Measurements from ENCODE around the gene ZNF891. TPM values are rescaled to one million over a fixed set of nuclear protein-coding genes. Genes with fewer than 3 reads are reported as not detected.

ZNF891 gene
- total RNA-seq, 1 experiment from 2014 or later = 3.8 TPM

DNA sequence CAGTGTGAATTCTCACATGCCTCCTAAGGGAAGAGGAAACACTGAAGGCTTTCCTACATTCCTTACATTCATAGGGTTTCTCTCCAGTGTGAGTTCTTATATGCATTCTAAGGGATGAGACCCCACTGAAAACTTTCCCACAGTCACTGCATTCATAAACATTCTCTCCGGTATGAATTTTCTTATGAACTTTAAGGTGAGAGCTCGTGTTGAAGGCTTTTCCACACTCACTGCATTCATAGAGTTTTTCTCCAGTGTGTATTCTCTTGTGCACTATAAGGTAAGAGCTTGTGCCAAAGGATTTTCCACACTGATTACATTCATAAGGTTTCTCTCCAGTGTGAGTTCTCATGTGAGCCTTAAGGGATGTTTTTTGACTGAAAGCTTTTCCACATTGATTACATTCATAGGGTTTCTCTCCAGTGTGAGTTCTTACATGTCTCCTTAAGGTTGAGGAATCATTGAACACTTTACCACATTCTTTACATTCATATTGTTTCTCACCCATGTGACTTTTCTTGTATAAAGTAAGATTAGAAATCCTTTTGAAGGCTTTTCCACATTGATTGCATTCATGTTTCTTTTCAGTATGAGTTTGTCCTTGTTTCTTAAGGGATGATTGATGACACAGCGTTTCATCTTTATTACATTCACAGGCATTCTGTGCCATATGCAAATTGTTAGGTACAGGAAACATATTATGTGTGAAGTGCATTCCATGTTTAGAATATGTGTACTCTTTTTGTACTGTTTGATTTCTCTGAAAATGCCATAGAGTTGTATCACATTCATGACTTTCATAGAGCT, 9.5 kb downstream of the ZNF891 start (continued):
- TF ChIP-seq, protein P1, sequence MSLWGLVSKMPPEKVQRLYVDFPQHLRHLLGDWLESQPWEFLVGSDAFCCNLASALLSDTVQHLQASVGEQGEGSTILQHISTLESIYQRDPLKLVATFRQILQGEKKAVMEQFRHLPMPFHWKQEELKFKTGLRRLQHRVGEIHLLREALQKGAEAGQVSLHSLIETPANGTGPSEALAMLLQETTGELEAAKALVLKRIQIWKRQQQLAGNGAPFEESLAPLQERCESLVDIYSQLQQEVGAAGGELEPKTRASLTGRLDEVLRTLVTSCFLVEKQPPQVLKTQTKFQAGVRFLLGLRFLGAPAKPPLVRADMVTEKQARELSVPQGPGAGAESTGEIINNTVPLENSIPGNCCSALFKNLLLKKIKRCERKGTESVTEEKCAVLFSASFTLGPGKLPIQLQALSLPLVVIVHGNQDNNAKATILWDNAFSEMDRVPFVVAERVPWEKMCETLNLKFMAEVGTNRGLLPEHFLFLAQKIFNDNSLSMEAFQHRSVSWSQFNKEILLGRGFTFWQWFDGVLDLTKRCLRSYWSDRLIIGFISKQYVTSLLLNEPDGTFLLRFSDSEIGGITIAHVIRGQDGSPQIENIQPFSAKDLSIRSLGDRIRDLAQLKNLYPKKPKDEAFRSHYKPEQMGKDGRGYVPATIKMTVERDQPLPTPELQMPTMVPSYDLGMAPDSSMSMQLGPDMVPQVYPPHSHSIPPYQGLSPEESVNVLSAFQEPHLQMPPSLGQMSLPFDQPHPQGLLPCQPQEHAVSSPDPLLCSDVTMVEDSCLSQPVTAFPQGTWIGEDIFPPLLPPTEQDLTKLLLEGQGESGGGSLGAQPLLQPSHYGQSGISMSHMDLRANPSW (CRISPR knock-in tag; conservative IDR thresholded peaks at IDR 0.05; ENCODE audit: low read depth) = no peak
- TF ChIP-seq GTF2I (CRISPR knock-in tag; conservative IDR thresholded peaks at IDR 0.05) (no peak), MYBL2 (CRISPR knock-in tag; IDR thresholded peaks at IDR 0.05) (no peak), FOXK1 (CRISPR knock-in tag; IDR thresholded peaks at IDR 0.05) (no peak)

DNA sequence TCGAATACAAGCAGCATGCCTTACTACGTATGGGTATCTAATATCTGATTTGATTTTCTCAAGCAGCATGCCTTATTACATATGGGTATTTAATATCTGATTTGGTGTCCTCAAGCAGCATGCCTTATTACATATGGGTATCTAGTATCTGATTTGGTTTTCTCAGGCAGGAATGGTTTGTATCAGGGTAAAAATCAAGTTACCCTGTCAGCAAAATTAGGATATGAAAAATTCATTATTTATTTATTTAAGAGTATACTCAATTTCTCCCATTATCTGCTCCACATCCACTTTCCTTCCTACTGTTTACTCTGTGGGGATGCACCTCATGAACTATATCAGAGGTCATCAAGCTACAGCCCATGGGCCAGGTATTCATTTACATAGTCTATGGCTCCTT, 21.9 kb downstream of the ZNF891 start:
- no peak for DNase-seq (ENCODE audit: low spot score)
- ATAC-seq = no peak
- TF ChIP-seq ZNF219 (CRISPR knock-in tag; IDR thresholded peaks at IDR 0.05; ENCODE audit: borderline replicate concordance) (no peak), NFYB (CRISPR knock-in tag; conservative IDR thresholded peaks at IDR 0.05; ENCODE audit: low read depth) (no peak)
- Mint-ChIP-seq H3K4me1 (no peaks in the 10 kb centered on the region), H3K27me3 (ENCODE audit: low read depth) (peaks cover 30% of the 10 kb centered on the region), H3K9me3 (peaks cover 89% of the 10 kb centered on the region), H3K27ac (no peak overlapping the region), H3K36me3 (peaks cover 95% of the 10 kb centered on the region), H3K4me3 (no peak overlapping the region)
- ChIA-PET POLR2A (no interaction called here), CTCF (no interaction called here)

DNA sequence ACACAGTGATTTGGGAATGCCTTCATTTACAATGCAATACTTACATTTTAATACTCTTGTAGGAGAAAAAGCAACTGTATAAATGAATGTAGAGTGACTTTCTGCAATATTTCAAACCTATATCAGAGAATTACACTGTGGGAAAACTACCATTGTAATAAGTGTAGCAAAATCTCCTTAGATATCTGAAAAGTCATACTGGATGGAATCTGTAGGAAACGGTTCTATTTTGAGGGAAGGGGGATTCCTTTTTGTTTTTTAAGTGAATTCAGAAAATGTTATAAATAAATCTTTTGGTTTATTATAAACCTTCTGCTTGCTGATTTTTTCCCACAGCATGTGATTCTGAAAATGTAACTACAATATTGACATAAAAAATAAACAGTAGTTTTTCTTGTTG, 23.0 kb downstream of the ZNF891 start:
- ATAC-seq (no peak), DNase-seq (ENCODE audit: low spot score) (no peak)
- Mint-ChIP-seq H3K27ac (no peak overlapping the region), H3K27me3 (ENCODE audit: low read depth) (peaks cover 26% of the 10 kb centered on the region), H3K4me1 (no peaks in the 10 kb centered on the region), H3K4me3 (no peak overlapping the region), H3K36me3 (peaks cover 97% of the 10 kb centered on the region), H3K9me3 (peaks cover 90% of the 10 kb centered on the region)
- TF ChIP-seq IRF2 (CRISPR knock-in tag; IDR thresholded peaks at IDR 0.05; ENCODE audit: borderline replicate concordance, low read depth) = no peak
- TF ChIP-seq, protein P2, sequence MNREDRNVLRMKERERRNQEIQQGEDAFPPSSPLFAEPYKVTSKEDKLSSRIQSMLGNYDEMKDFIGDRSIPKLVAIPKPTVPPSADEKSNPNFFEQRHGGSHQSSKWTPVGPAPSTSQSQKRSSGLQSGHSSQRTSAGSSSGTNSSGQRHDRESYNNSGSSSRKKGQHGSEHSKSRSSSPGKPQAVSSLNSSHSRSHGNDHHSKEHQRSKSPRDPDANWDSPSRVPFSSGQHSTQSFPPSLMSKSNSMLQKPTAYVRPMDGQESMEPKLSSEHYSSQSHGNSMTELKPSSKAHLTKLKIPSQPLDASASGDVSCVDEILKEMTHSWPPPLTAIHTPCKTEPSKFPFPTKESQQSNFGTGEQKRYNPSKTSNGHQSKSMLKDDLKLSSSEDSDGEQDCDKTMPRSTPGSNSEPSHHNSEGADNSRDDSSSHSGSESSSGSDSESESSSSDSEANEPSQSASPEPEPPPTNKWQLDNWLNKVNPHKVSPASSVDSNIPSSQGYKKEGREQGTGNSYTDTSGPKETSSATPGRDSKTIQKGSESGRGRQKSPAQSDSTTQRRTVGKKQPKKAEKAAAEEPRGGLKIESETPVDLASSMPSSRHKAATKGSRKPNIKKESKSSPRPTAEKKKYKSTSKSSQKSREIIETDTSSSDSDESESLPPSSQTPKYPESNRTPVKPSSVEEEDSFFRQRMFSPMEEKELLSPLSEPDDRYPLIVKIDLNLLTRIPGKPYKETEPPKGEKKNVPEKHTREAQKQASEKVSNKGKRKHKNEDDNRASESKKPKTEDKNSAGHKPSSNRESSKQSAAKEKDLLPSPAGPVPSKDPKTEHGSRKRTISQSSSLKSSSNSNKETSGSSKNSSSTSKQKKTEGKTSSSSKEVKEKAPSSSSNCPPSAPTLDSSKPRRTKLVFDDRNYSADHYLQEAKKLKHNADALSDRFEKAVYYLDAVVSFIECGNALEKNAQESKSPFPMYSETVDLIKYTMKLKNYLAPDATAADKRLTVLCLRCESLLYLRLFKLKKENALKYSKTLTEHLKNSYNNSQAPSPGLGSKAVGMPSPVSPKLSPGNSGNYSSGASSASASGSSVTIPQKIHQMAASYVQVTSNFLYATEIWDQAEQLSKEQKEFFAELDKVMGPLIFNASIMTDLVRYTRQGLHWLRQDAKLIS (CRISPR knock-in tag; IDR thresholded peaks at IDR 0.05; ENCODE audit: borderline replicate concordance) = no peak
- POLR2A ChIA-PET = no interaction called here
- CTCF ChIA-PET = no interaction called here

DNA sequence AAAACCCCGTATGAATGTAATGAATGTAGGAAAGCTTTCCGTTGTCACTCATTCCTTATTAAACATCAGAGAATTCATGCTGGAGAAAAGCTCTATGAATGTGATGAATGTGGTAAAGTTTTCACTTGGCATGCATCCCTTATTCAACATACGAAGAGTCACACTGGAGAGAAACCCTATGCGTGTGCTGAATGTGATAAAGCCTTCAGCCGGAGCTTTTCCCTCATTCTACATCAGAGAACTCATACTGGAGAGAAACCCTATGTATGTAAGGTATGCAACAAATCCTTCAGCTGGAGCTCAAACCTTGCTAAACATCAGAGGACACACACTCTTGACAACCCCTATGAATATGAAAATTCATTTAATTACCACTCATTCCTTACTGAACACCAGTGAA, 23.8 kb downstream of the ZNF891 start:
- ChIA-PET CTCF (no interaction called here), POLR2A (no interaction called here)
- H3K4me1 Mint-ChIP-seq = no peaks in the 10 kb centered on the region
- DNase-seq (ENCODE audit: low spot score) (no peak), ATAC-seq (no peak)
- H3K36me3 Mint-ChIP-seq = peaks cover 99% of the 10 kb centered on the region
- peaks cover 23% of the 10 kb centered on the region for H3K27me3 Mint-ChIP-seq (ENCODE audit: low read depth)
- no peak overlapping the region for H3K27ac Mint-ChIP-seq
- peaks cover 93% of the 10 kb centered on the region for H3K9me3 Mint-ChIP-seq
- no peak overlapping the region for H3K4me3 Mint-ChIP-seq
- TF ChIP-seq ZNF396 (CRISPR knock-in tag; IDR thresholded peaks at IDR 0.05; ENCODE audit: borderline replicate concordance) (no peak), TCF7 (CRISPR knock-in tag; IDR thresholded peaks at IDR 0.05; ENCODE audit: low read depth) (no peak), JAZF1 (CRISPR knock-in tag; IDR thresholded peaks at IDR 0.05) (no peak), NFATC4 (CRISPR knock-in tag; IDR thresholded peaks at IDR 0.05) (no peak), FOXJ3 (CRISPR knock-in tag; IDR thresholded peaks at IDR 0.05; ENCODE audit: borderline replicate concordance) (no peak), NR1H2 (CRISPR knock-in tag; IDR thresholded peaks at IDR 0.05) (no peak)
- TF ChIP-seq, protein P3, sequence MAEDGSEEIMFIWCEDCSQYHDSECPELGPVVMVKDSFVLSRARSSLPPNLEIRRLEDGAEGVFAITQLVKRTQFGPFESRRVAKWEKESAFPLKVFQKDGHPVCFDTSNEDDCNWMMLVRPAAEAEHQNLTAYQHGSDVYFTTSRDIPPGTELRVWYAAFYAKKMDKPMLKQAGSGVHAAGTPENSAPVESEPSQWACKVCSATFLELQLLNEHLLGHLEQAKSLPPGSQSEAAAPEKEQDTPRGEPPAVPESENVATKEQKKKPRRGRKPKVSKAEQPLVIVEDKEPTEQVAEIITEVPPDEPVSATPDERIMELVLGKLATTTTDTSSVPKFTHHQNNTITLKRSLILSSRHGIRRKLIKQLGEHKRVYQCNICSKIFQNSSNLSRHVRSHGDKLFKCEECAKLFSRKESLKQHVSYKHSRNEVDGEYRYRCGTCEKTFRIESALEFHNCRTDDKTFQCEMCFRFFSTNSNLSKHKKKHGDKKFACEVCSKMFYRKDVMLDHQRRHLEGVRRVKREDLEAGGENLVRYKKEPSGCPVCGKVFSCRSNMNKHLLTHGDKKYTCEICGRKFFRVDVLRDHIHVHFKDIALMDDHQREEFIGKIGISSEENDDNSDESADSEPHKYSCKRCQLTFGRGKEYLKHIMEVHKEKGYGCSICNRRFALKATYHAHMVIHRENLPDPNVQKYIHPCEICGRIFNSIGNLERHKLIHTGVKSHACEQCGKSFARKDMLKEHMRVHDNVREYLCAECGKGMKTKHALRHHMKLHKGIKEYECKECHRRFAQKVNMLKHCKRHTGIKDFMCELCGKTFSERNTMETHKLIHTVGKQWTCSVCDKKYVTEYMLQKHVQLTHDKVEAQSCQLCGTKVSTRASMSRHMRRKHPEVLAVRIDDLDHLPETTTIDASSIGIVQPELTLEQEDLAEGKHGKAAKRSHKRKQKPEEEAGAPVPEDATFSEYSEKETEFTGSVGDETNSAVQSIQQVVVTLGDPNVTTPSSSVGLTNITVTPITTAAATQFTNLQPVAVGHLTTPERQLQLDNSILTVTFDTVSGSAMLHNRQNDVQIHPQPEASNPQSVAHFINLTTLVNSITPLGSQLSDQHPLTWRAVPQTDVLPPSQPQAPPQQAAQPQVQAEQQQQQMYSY (CRISPR knock-in tag; IDR thresholded peaks at IDR 0.05) = no peak
- TF ChIP-seq, protein P4, sequence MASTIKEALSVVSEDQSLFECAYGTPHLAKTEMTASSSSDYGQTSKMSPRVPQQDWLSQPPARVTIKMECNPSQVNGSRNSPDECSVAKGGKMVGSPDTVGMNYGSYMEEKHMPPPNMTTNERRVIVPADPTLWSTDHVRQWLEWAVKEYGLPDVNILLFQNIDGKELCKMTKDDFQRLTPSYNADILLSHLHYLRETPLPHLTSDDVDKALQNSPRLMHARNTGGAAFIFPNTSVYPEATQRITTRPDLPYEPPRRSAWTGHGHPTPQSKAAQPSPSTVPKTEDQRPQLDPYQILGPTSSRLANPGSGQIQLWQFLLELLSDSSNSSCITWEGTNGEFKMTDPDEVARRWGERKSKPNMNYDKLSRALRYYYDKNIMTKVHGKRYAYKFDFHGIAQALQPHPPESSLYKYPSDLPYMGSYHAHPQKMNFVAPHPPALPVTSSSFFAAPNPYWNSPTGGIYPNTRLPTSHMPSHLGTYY (CRISPR knock-in tag; IDR thresholded peaks at IDR 0.05) = no peak
- TF ChIP-seq, protein P5, sequence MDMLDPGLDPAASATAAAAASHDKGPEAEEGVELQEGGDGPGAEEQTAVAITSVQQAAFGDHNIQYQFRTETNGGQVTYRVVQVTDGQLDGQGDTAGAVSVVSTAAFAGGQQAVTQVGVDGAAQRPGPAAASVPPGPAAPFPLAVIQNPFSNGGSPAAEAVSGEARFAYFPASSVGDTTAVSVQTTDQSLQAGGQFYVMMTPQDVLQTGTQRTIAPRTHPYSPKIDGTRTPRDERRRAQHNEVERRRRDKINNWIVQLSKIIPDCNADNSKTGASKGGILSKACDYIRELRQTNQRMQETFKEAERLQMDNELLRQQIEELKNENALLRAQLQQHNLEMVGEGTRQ (CRISPR knock-in tag; IDR thresholded peaks at IDR 0.05) = no peak
